ENCODE measurements around the gene SPTB.

GRCh38 chr14:64915029-64915424 lies 35.3 kb upstream of the SPTB start:
- TF ChIP-seq CTCF (optimal IDR thresholded peaks at IDR 0.05 in 1 of 3, IDR thresholded peaks at IDR 0.05 in 1 of 3, conservative IDR thresholded peaks at IDR 0.05 in 1 of 3; ENCODE audit: extremely low read depth in 1 of 3, insufficient read depth in 2 of 3, low read length in 3 of 3): no peak
- no peak for TF ChIP-seq EZH2 (IDR thresholded peaks at IDR 0.05; ENCODE audit: low read length)

Data from keratinocyte (primary cell).